RWPE2 (cell line): ENCODE results near the gene GAB2.
A peak's percentile ranks its signal among the peaks of the same experiment; 100 is the strongest.

Source experiments
- ATAC-seq: fragments of 200-7000 bp; cut with Tn5 transposase; 3 replicates; pipeline ENCODE4 v1.9.1; 2021; ENCODE audit warnings: low read depth
- DNase-seq: peaks from one replicate; pipeline ENCODE4 v3.0.0-alpha.2; 2020; ENCODE audit warnings: low spot score
- H3K27ac ChIP-seq: fragments of 450-650 bp; 2 replicates; pipeline ENCODE4 v1.5.1; 2017; ENCODE audit warnings: mild to moderate bottlenecking; ENCODE audit not compliant: poor library complexity, severe bottlenecking
- H3K27me3 ChIP-seq: fragments of 250-450 bp; sonication (Bioruptor Pico); 2 replicates; pipeline ENCODE4 v1.5.1; 2021; ENCODE audit warnings: mild to moderate bottlenecking, moderate library complexity; ENCODE audit not compliant: insufficient read depth, poor library complexity, severe bottlenecking
- H3K36me3 ChIP-seq: fragments of 250-450 bp; sonication (Bioruptor Pico); 2 replicates; pipeline ENCODE4 v1.5.1; 2020; ENCODE audit warnings: low read depth, mild to moderate bottlenecking, moderate library complexity
- H3K4me1 ChIP-seq: fragments of 250-450 bp; sonication (Bioruptor Pico); 2 replicates; pipeline ENCODE4 v1.5.1; 2021; ENCODE audit warnings: mild to moderate bottlenecking, moderate library complexity; ENCODE audit not compliant: insufficient read depth, poor library complexity, severe bottlenecking
- H3K4me3 ChIP-seq: fragments of 250-450 bp; sonication (Bioruptor Pico); 2 replicates; pipeline ENCODE4 v1.5.1; 2021; ENCODE audit warnings: mild to moderate bottlenecking, moderate library complexity; ENCODE audit not compliant: severe bottlenecking
- H3K9me3 ChIP-seq: fragments of 250-450 bp; sonication (Bioruptor Pico); 2 replicates; pipeline ENCODE4 v1.5.1; 2021; ENCODE audit warnings: mild to moderate bottlenecking, moderate library complexity; ENCODE audit not compliant: severe bottlenecking
- TF ChIP-seq, protein P1 (sequence below): fragments of 450-650 bp; IDR thresholded peaks from one replicate; pipeline ENCODE4 v1.5.1; 2017; ENCODE audit warnings: mild to moderate bottlenecking, moderate library complexity; ENCODE audit not compliant: poor library complexity, severe bottlenecking

The GAB2 gene

DNA sequence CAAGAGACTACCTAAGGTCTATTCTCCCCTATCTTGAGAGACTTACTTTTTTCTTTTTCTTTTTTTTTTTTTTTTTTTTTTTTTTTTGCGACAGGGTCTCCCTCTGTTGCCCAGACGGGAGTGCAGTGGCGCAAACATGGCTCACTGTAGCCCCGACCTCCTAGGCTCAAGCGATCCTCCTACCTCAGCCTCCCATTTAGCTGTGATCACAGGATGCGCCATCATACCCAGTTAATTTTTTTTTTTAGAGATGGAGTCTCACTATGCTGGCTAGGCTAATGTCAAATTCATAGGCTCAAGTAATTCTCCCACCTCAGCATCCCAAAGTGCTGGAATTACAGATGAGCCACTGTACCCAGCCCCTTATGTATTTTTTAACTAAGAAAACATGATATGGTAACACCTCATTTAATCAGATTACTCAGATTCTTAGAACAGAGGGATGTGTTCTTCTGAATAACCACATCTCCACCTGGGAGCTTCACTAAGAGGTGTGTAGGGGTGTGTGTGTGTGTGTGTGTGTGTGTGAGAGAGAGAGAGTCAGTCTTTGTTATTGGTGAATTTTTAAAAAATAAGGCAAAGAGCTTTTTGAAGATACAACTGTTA lies 126.0 kb downstream of the GAB2 start:
- TF ChIP-seq, protein P1, sequence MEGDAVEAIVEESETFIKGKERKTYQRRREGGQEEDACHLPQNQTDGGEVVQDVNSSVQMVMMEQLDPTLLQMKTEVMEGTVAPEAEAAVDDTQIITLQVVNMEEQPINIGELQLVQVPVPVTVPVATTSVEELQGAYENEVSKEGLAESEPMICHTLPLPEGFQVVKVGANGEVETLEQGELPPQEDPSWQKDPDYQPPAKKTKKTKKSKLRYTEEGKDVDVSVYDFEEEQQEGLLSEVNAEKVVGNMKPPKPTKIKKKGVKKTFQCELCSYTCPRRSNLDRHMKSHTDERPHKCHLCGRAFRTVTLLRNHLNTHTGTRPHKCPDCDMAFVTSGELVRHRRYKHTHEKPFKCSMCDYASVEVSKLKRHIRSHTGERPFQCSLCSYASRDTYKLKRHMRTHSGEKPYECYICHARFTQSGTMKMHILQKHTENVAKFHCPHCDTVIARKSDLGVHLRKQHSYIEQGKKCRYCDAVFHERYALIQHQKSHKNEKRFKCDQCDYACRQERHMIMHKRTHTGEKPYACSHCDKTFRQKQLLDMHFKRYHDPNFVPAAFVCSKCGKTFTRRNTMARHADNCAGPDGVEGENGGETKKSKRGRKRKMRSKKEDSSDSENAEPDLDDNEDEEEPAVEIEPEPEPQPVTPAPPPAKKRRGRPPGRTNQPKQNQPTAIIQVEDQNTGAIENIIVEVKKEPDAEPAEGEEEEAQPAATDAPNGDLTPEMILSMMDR, result no peak
- Histone ChIP-seq H3K4me3 (no peak overlapping the region), H3K36me3 (no peaks in the 10 kb centered on the region), H3K4me1 (peaks cover 6% of the 10 kb centered on the region), H3K27ac (no peak overlapping the region), H3K9me3 (no peaks in the 10 kb centered on the region), H3K27me3 (no peaks in the 10 kb centered on the region)
- ATAC-seq (no peak), DNase-seq (no peak)

DNA sequence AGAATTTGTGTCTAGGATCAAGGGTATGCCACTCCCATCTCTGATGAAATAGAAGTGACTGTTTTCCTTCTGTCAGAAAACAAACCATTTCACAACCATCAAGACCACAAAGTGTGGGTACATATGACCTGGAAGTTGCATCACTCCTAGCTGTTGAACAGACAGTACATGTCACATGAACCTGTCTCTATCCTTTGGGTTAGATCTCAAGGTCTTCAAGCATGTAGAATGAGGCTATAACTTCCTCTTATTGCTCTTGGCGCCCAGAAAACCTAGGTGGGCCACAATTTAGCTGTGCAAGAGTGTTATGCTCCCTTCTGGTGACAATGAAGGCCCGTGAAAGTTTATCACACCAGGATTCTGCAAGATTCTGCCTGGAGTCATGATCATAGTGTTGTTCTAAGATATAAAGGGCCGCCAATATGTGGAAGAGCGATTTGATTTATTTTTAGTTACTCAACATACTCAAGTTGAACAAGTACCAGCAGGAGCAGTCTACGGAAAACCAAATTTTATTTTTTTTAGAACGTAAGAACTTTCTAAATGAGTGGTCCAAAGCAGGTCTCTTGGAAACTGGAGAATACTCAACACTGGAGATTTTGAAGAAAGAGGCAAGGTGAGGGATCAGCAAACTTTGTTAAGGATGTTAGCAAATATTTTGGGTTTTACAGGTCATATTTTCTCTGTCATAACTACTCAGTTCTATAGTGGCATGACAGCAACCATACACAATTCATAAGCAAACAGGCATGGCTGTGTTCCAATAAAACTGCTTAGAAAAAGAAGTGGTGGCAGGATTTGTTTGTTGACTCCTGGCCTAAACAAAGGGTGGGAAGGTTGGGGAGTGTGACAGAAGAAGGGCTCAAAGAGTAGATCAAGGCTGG lies 127.1 kb downstream of the GAB2 start:
- H3K27me3 ChIP-seq, result no peaks in the 10 kb centered on the region
- no peaks in the 10 kb centered on the region for H3K9me3 ChIP-seq
- ATAC-seq (peak; percentile 55; the same call in 2 of the 3 replicates), DNase-seq (no peak)
- H3K4me1 ChIP-seq, result peaks cover 6% of the 10 kb centered on the region
- no peak overlapping the region for H3K4me3 ChIP-seq
- TF ChIP-seq, protein P1, result no peak
- H3K27ac ChIP-seq, result no peak overlapping the region
- no peaks in the 10 kb centered on the region for H3K36me3 ChIP-seq

DNA sequence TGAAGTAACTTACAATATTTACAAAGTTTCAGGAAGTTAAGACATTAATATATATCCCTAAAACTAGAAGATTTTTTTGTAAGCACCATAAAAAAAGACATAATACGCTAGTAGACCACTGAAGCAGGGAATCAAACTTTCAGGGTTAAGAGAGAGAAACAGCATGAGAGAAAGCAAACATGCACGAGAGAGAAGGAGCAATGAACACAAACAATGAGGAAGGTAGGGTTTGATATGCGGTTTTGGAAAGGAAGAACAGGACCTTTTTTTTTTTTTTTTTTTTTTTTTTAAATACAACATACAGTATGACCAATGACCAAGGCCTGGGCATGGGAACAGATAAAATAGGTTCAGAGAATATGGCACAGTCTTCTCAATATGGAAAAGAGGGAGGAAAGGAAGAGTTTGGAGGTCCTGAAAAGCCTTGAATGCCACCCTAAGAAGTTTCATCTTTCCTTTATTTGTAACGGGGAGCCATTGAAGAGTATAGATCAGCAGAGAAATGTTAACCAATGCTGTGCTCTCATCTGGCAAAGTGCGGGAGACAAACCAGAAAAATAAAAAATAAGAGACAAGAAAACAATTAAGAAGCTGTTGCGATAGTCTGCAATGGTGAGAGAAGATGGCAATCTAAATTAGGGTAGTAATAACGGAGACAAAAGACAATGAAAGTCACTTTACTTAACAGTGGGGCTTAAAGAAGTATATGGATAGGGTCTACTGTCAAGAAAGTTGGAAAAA lies 127.9 kb downstream of the GAB2 start:
- Histone ChIP-seq H3K9me3 (no peaks in the 10 kb centered on the region), H3K27ac (no peak overlapping the region), H3K4me3 (no peak overlapping the region), H3K27me3 (no peaks in the 10 kb centered on the region), H3K4me1 (peaks cover 6% of the 10 kb centered on the region), H3K36me3 (no peaks in the 10 kb centered on the region)
- TF ChIP-seq, protein P1, result no peak
- no peak for DNase-seq
- ATAC-seq, result no peak

DNA sequence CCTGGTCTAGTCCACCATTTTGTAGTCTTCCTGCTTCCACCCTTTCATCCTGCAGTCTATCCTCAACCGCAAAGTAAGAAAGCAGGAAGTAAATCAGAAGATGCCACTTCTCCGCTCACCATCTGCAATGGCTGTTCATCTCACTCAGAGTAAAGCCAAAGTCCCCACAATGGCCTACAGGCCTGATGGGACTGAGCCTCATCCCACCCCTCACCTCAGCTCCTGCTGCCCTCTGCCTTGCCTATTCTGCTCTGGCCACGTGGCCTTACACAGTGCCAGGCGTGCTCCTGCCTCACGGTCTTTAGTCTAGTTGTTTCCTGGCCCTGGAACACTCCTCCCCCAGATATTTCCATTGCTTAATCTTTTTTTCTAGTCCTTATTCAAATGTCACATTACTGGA lies 133.4 kb downstream of the GAB2 start:
- no peak overlapping the region for H3K4me3 ChIP-seq
- ATAC-seq (no peak), DNase-seq (no peak)
- no peaks in the 10 kb centered on the region for H3K9me3 ChIP-seq
- no peak overlapping the region for H3K27ac ChIP-seq
- TF ChIP-seq, protein P1, result no peak
- no peaks in the 10 kb centered on the region for H3K36me3 ChIP-seq
- H3K27me3 ChIP-seq, result no peaks in the 10 kb centered on the region
- H3K4me1 ChIP-seq, result no peaks in the 10 kb centered on the region
